Sigmoid colon (tissue), 4 donors: ENCODE measurements around the gene ZNF391.

Source experiments
- CTCF ChIP-seq, 4 experiments: fragments of 450-650 bp in 3 of 4; fragments of 200-600 bp in 1 of 4; IDR thresholded peaks; one replicate each; pipeline ENCODE4 v1.5.1; 2016 to 2019; ENCODE audit warnings: antibody characterized with exemption in 4 of 4, mild to moderate bottlenecking in 3 of 4, moderate library complexity in 2 of 4
- EP300 ChIP-seq, 4 donors: sonication (generic); formaldehyde crosslinking; IDR thresholded peaks; one replicate each; pipeline ENCODE4 v1.6.1; 2017; ENCODE audit warnings: antibody characterized with exemption in 4 of 4
- POLR2AphosphoS5 ChIP-seq, 4 donors: sonication (generic); formaldehyde crosslinking; IDR thresholded peaks; one replicate each; pipeline ENCODE4 v1.6.1; 2017; ENCODE audit warnings: antibody characterized with exemption in 4 of 4

- TF ChIP-seq EP300 (IDR thresholded peaks at IDR 0.05): no peak
- TF ChIP-seq POLR2AphosphoS5 (IDR thresholded peaks at IDR 0.05): no peak
- TF ChIP-seq CTCF (IDR thresholded peaks at IDR 0.05): no peak
Observed at GRCh38 chr6:27375613-27376079, 12.9 kb upstream of the ZNF391 start.
